ENCODE results near the gene TLX3. TPM values are rescaled to one million over a fixed set of nuclear protein-coding genes. Genes with fewer than 3 reads are reported as not detected.

Gene TLX3
- total and polyA plus RNA-seq, 7 donors = not detected

- Histone ChIP-seq H3K4me3 (no peak overlapping the region), H3K27ac (no peak overlapping the region), H3K9me3 (no peaks in the 10 kb centered on the region), H3K27me3 (peaks cover 0 to 5% (median 0%) of the 10 kb centered on the region in 3 donors), H3K4me1 (no peaks in the 10 kb centered on the region), H3K36me3 (no peaks in the 10 kb centered on the region)
- intact Hi-C loops (cut with DNase I) = no loop called here
- DNase-seq = no peak
- 82 to 84% methylated on average over 4 of the region's 4 CpGs for WGBS, 2 donors
- TF ChIP-seq POLR2AphosphoS5 (IDR thresholded peaks at IDR 0.05) = no peak
- TF ChIP-seq EP300 (IDR thresholded peaks at IDR 0.05) = no peak
- TF ChIP-seq POLR2A (IDR thresholded peaks at IDR 0.05) = no peak
- TF ChIP-seq CTCF (IDR thresholded peaks at IDR 0.05) = no peak
These were observed 9.8 kb upstream of the TLX3 start for GRCh38 chr5:171299228-171299627.

DNA sequence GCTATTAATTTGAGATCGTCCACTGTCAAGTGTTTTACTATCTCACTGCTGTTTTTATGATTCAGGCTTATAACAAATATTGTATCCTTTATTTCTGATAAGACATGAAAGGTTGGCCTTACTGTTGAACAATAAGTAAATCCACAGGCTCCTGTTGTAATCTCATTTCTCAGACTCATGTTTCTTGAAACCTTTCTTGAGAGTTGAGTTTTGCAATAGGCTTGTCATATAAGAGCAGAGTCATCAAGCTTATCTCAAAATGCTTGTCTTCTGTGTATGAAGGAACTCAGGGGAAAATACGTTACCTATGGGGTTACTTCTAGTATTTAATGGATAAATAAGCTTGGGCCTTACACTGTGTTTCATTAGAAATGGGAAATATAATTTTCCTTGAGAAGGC is 9.2 kb upstream of the TLX3 start:
- H3K27ac ChIP-seq = no peak overlapping the region
- H3K9me3 ChIP-seq = no peaks in the 10 kb centered on the region
- H3K4me3 ChIP-seq = no peak overlapping the region
- DNase-seq = no peak
- no peak for TF ChIP-seq POLR2A (IDR thresholded peaks at IDR 0.05)
- TF ChIP-seq CTCF (IDR thresholded peaks at IDR 0.05) = no peak
- no peak for TF ChIP-seq EP300 (IDR thresholded peaks at IDR 0.05)
- no peak for TF ChIP-seq POLR2AphosphoS5 (IDR thresholded peaks at IDR 0.05)
- H3K36me3 ChIP-seq = no peaks in the 10 kb centered on the region
- H3K27me3 ChIP-seq = peaks cover 0 to 11% (median 2%) of the 10 kb centered on the region in 3 donors
- intact Hi-C loops (cut with DNase I) = no loop called here
- WGBS, 2 donors = 73 to 86% methylated on average over 2 of the region's 2 CpGs
- no peaks in the 10 kb centered on the region for H3K4me1 ChIP-seq

- TF ChIP-seq CTCF (IDR thresholded peaks at IDR 0.05) (no peak), EP300 (IDR thresholded peaks at IDR 0.05) (no peak), POLR2A (IDR thresholded peaks at IDR 0.05) (no peak), POLR2AphosphoS5 (IDR thresholded peaks at IDR 0.05) (no peak)
- no peaks in the 10 kb centered on the region for H3K4me1 ChIP-seq
- 93 to 95% methylated on average over 7 of the region's 7 CpGs for WGBS, 2 donors
- no peaks in the 10 kb centered on the region for H3K36me3 ChIP-seq
- no peak overlapping the region for H3K4me3 ChIP-seq
- H3K9me3 ChIP-seq = no peaks in the 10 kb centered on the region
- no peak overlapping the region for H3K27ac ChIP-seq
- intact Hi-C loops (cut with DNase I) = no loop called here
- DNase-seq = no peak
- H3K27me3 ChIP-seq = peaks cover 0 to 16% (median 7%) of the 10 kb centered on the region in 3 donors
These were observed 8.7 kb upstream of the TLX3 start for GRCh38 chr5:171300358-171300757.

DNA sequence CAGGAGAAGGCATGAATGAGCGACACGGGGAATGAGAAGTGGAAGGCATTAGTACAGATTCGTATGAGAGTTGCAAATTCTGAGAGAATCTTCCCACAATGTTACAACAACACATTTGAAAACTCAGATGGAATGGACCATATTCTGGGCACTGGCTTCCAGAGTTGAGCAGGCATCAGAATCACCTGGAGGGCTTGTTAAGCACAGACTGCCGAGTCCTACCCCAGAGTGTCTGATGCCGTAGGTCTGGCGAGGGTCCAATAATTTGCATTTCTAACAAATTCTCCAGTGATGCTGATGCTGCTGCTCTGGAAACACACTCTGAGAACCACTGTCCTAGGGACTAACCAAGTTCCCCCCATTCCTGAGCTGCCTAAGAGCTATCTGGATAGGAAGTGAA is 2.9 kb upstream of the TLX3 start:
- Histone ChIP-seq H3K36me3 (no peaks in the 10 kb centered on the region), H3K27ac (no peak overlapping the region), H3K27me3 (peaks cover 39 to 74% (median 62%) of the 10 kb centered on the region in 3 donors), H3K9me3 (no peaks in the 10 kb centered on the region), H3K4me3 (no peak overlapping the region), H3K4me1 (peaks cover 0 to 34% (median 28%) of the 10 kb centered on the region in 4 donors)
- no peak for DNase-seq
- TF ChIP-seq POLR2AphosphoS5 (IDR thresholded peaks at IDR 0.05) (no peak), EP300 (IDR thresholded peaks at IDR 0.05) (no peak), CTCF (IDR thresholded peaks at IDR 0.05) (no peak), POLR2A (IDR thresholded peaks at IDR 0.05) (no peak)
- WGBS, 2 donors = 34 to 41% methylated on average over 6 of the region's 6 CpGs
- intact Hi-C loops (cut with DNase I) = no loop called here

All from sigmoid colon (tissue), 7 donors.